BLaER1 treated with 17β-estradiol and CSF1 and Interleukin-3, amounts not matched to agents 10 nM and 100 nM (cell line): ENCODE data around the gene NUDT4.
"Not testable (repeated sequence)": the region's sequence is repeated elsewhere in the genome, so short reads cannot be mapped to it uniquely, and the experiment has no call there.

Source experiments
- H3K27ac ChIP-seq, 11 experiments: shearing (Covaris generic); formaldehyde crosslinking; 2 replicates each; pipeline ENCODE4 v1.8.1; 2022
- H3K27me3 ChIP-seq, 11 experiments: shearing (Covaris generic); formaldehyde crosslinking; 2 replicates each; pipeline ENCODE4 v1.8.1; 2022
- H3K36me3 ChIP-seq, 11 experiments: shearing (Covaris generic); formaldehyde crosslinking; 2 replicates each; pipeline ENCODE4 v1.8.1; 2022
- H3K4me1 ChIP-seq, 10 experiments: shearing (Covaris generic); formaldehyde crosslinking; 2 replicates each; pipeline ENCODE4 v1.8.1; 2022
- H3K4me2 ChIP-seq, 11 experiments: shearing (Covaris generic); formaldehyde crosslinking; 2 replicates each; pipeline ENCODE4 v1.8.1; 2022
- H3K4me3 ChIP-seq, 10 experiments: shearing (Covaris generic); formaldehyde crosslinking; 2 replicates each; pipeline ENCODE4 v1.8.1; 2022
- H3K9ac ChIP-seq, 11 experiments: shearing (Covaris generic); formaldehyde crosslinking; 2 replicates each; pipeline ENCODE4 v1.8.1; 2022
- H3K9me3 ChIP-seq, 11 experiments: shearing (Covaris generic); formaldehyde crosslinking; replicated peaks in 1 of 11; 2 replicates each; pipeline ENCODE4 v1.8.1; 2022
- H4K20me1 ChIP-seq, 11 experiments: shearing (Covaris generic); formaldehyde crosslinking; 2 replicates each; pipeline ENCODE4 v1.8.1; 2022
- Cebpa-rat ChIP-seq, 11 experiments: shearing (Covaris generic); IDR thresholded peaks; 2 replicates each; pipeline ENCODE4 v1.8.1; 2022

Gene NUDT4

GRCh38 chr12:93387780-93388179 lies 10.1 kb downstream of the NUDT4 start:
- H3K36me3 ChIP-seq: peaks cover 4 to 65% (median 52%) of the 10 kb centered on the region in 11 experiments; a peak in 20 of 22 replicates
- H3K9me3 ChIP-seq: peaks cover 0 to 21% (median 0%) of the 10 kb centered on the region in 11 experiments; a peak in 6 of 22 replicates
- H3K4me2 ChIP-seq: no peak overlapping the region

GRCh38 chr12:93390031-93390430 lies 12.3 kb downstream of the NUDT4 start:
- H3K4me3 ChIP-seq: no peak overlapping the region
- no peak for TF ChIP-seq Cebpa-rat (IDR thresholded peaks at IDR 0.05)
- H3K27ac ChIP-seq: no peak overlapping the region
- no peaks in the 10 kb centered on the region for H3K27me3 ChIP-seq
- H4K20me1 ChIP-seq: peaks cover 6 to 95% (median 86%) of the 10 kb centered on the region in 11 experiments; a peak in 21 of 22 replicates
- peaks cover 0 to 6% (median 0%) of the 10 kb centered on the region in 11 experiments; a peak in 5 of 22 replicates for H3K9me3 ChIP-seq
- H3K4me2 ChIP-seq: peak overlapping the region in 8 of 11 experiments; percentile 28 to 46 (median 33); a peak in 15 of 22 replicates
- peaks cover 6 to 59% (median 45%) of the 10 kb centered on the region in 11 experiments; a peak in 21 of 22 replicates for H3K36me3 ChIP-seq
- no peak overlapping the region for H3K9ac ChIP-seq
- H3K4me1 ChIP-seq: peaks cover 7 to 30% (median 26%) of the 10 kb centered on the region in 10 experiments

More at GRCh38 chr12:93387780-93388179, 10.1 kb downstream of the NUDT4 start:
- H3K9ac ChIP-seq: no peak overlapping the region
- H3K4me3 ChIP-seq: no peak overlapping the region
- no peaks in the 10 kb centered on the region for H3K27me3 ChIP-seq
- no peak overlapping the region for H3K27ac ChIP-seq
- no peak for TF ChIP-seq Cebpa-rat (IDR thresholded peaks at IDR 0.05)
- peaks cover 7 to 96% (median 86%) of the 10 kb centered on the region in 11 experiments; a peak in 21 of 22 replicates for H4K20me1 ChIP-seq
- H3K4me1 ChIP-seq: peaks cover 19 to 41% (median 35%) of the 10 kb centered on the region in 10 experiments

GRCh38 chr12:93390549-93391297 lies 13.0 kb downstream of the NUDT4 start:
- Histone ChIP-seq H3K9ac (no peak overlapping the region), H3K9me3 (peaks cover 0 to 6% (median 0%) of the 10 kb centered on the region in 11 experiments; a peak in 3 of 22 replicates), H4K20me1 (peaks cover 6 to 95% (median 85%) of the 10 kb centered on the region in 11 experiments; a peak in 21 of 22 replicates), H3K4me1 (peaks cover 7 to 30% (median 26%) of the 10 kb centered on the region in 10 experiments), H3K4me2 (peak overlapping the region in 9 of 11 experiments; percentile 4 to 46 (median 32); a peak in 13 of 22 replicates), H3K27ac (no peak overlapping the region; a peak in 1 of 22 replicates), H3K4me3 (no peak overlapping the region), H3K36me3 (peaks cover 13 to 59% (median 46%) of the 10 kb centered on the region in 11 experiments; a peak in 21 of 22 replicates), H3K27me3 (no peaks in the 10 kb centered on the region)
- TF ChIP-seq Cebpa-rat (IDR thresholded peaks at IDR 0.05): no peak

GRCh38 chr12:93393425-93393824 lies 15.7 kb downstream of the NUDT4 start:
- Histone ChIP-seq H3K27me3 (no peaks in the 10 kb centered on the region), H3K4me1 (peaks cover 9 to 30% (median 26%) of the 10 kb centered on the region in 10 experiments), H3K9me3 (no peaks in the 10 kb centered on the region), H3K36me3 (peaks cover 28 to 58% (median 47%) of the 10 kb centered on the region in 11 experiments), H3K4me3 (no peak overlapping the region), H3K9ac (no peak overlapping the region), H3K27ac (no peak overlapping the region), H4K20me1 (peaks cover 5 to 94% (median 88%) of the 10 kb centered on the region in 11 experiments; a peak in 21 of 22 replicates), H3K4me2 (no peak overlapping the region)
- TF ChIP-seq Cebpa-rat (IDR thresholded peaks at IDR 0.05): no peak

GRCh38 chr12:93397412-93397811 lies 19.7 kb downstream of the NUDT4 start:
- Histone ChIP-seq H3K4me1 (0 out of 20 replicates have a peak, but pooled peaks cover 0 to 7% (median 0%) of the 10 kb centered on the region in 10 experiments), H3K36me3 (peaks cover 35 to 60% (median 52%) of the 10 kb centered on the region in 11 experiments), H3K27me3 (no peaks in the 10 kb centered on the region), H3K9ac (no peak overlapping the region; a peak in 1 of 22 replicates), H4K20me1 (peaks cover 0 to 60% (median 52%) of the 10 kb centered on the region in 11 experiments; a peak in 18 of 22 replicates), H3K4me3 (no peak overlapping the region), H3K27ac (no peak overlapping the region), H3K9me3 (no peaks in the 10 kb centered on the region), H3K4me2 (no peak overlapping the region)
- TF ChIP-seq Cebpa-rat (IDR thresholded peaks at IDR 0.05): no peak

- not testable (repeated sequence) for H3K27me3 ChIP-seq, H3K4me3 ChIP-seq, H3K9ac ChIP-seq, H3K9me3 ChIP-seq, H3K4me1 ChIP-seq, H3K4me2 ChIP-seq, H3K27ac ChIP-seq
- Histone ChIP-seq H3K36me3 (peaks cover 46 to 69% (median 67%) of the 10 kb centered on the region in 11 experiments), H4K20me1 (peaks cover 0 to 49% (median 41%) of the 10 kb centered on the region in 11 experiments; a peak in 17 of 22 replicates)
These were observed 21.6 kb downstream of the NUDT4 start for GRCh38 chr12:93399183-93399863.

GRCh38 chr12:93402333-93403311 lies 24.9 kb downstream of the NUDT4 start:
- Histone ChIP-seq H3K9me3 (no peaks in the 10 kb centered on the region), H3K4me2 (no peak overlapping the region), H4K20me1 (peaks cover 0 to 41% (median 31%) of the 10 kb centered on the region in 11 experiments; a peak in 18 of 22 replicates), H3K4me3 (no peak overlapping the region), H3K27ac (no peak overlapping the region), H3K36me3 (peaks cover 32 to 70% (median 69%) of the 10 kb centered on the region in 11 experiments), H3K27me3 (no peaks in the 10 kb centered on the region), H3K4me1 (peaks cover 0 to 15% (median 0%) of the 10 kb centered on the region in 10 experiments; a peak in 5 of 20 replicates), H3K9ac (no peak overlapping the region)
- TF ChIP-seq Cebpa-rat (IDR thresholded peaks at IDR 0.05): no peak
